ENCODE data around the gene PLS1. TPM values are rescaled to one million over a fixed set of nuclear protein-coding genes. Genes with fewer than 3 reads are reported as not detected.
"Not testable (repeated sequence)": the region's sequence is repeated elsewhere in the genome, so short reads cannot be mapped to it uniquely, and the experiment has no call there.

PLS1 gene, protein sequence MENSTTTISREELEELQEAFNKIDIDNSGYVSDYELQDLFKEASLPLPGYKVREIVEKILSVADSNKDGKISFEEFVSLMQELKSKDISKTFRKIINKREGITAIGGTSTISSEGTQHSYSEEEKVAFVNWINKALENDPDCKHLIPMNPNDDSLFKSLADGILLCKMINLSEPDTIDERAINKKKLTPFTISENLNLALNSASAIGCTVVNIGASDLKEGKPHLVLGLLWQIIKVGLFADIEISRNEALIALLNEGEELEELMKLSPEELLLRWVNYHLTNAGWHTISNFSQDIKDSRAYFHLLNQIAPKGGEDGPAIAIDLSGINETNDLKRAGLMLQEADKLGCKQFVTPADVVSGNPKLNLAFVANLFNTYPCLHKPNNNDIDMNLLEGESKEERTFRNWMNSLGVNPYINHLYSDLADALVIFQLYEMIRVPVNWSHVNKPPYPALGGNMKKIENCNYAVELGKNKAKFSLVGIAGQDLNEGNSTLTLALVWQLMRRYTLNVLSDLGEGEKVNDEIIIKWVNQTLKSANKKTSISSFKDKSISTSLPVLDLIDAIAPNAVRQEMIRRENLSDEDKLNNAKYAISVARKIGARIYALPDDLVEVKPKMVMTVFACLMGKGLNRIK
- 1.3 and 2.1 TPM in 2 replicates for total RNA-seq (2014; rRNA removed; shearing (Covaris generic); ENCODE audit: low replicate concordance)

DNA sequence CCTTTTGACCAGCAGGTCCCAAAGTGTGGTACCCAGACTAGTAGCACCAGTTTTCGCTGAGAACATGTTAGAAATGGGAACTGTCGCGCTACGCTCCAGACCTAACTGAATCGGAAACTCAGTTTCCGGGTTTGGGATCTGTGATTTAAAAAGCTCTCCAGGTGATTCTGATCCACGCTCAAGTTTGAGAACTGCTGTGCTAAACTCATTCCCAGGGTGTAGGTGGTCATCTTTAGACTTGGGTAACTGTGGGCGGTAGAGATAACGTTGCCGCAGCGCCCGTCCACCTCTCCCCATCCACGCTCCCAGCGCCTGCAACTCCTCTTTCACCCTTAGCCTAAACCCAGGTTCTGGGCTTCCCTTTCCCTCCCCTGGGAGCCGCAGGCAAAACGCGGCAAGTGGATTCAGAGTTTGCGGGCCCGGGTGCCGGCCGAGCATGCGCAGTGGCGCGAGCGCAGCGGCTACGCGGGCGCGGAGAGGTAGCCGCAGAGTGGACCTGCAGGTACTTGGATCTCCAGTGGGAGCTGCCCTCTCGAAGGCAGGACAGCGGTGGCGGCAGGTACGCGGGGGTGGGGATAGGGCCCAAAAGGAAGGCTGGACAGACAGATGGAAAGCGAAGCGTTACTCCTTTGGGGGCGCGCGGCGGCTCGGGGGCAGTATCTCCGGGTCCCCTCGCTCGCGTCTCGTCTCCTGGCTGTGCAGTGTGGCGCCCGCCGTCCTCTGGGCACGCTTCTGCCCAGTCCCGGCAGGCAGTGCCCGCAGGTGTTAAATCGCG, at the start of gene PLS1:
PLS1 (plus strand) TSS at position 443 of the 775 bp plus-strand sequence. CDS start 67,845 bp downstream, outside the sequence.
- H3K9me3 ChIP-seq, result no peaks in the 10 kb centered on the region
- H3K27me3 ChIP-seq, result no peaks in the 10 kb centered on the region
- no peaks in the 10 kb centered on the region for H3K36me3 ChIP-seq
- peak; percentile 79 for DNase-seq
- peak within 1 kb of the TSS; percentile 60 for H3K4me3 ChIP-seq

DNA sequence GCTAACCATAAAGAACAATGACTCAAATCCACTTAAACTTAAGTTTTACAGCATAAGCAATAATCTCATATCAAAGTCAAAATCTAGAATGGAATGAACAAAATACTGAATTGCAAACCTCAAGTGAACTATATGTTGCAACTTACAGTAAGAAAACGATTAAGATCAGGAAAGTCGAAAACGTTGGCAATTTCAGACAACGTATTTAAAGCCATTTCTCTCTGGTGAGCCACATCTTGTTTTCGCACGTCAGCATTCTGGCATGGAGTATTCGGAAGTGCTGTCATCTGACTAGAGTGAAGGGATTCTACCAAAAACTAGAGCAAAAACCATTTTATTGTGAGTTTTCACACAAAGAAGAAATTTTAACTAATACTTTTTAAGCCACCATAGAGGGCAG, 46.2 kb upstream of the PLS1 start:
- Histone ChIP-seq H3K36me3 (peaks cover 79% of the 10 kb centered on the region), H3K4me3 (no peak overlapping the region), H3K27me3 (no peaks in the 10 kb centered on the region), H3K9me3 (no peaks in the 10 kb centered on the region)
- DNase-seq, result no peak

DNA sequence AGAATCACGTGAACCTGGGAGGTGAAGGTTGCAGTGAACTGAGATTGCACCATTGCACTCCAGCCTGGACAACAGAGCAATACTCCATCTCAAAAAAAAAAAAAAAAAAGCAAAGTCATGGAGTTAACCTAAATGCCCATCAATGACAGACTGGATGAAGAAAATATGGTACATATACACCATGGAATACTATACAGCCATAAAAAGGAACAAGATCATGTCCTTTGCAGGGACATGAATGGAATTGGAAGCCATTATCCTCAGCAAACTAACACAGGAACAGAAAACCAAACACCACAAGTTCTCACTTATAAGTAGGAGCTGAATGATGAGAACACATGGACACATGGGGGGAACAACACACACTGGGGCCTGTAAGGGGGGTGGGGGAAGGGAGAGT, 43.6 kb upstream of the PLS1 start:
- H3K27me3 ChIP-seq, H3K9me3 ChIP-seq, DNase-seq, H3K4me3 ChIP-seq: not testable (repeated sequence)
- H3K36me3 ChIP-seq, result peaks cover 73% of the 10 kb centered on the region

DNA sequence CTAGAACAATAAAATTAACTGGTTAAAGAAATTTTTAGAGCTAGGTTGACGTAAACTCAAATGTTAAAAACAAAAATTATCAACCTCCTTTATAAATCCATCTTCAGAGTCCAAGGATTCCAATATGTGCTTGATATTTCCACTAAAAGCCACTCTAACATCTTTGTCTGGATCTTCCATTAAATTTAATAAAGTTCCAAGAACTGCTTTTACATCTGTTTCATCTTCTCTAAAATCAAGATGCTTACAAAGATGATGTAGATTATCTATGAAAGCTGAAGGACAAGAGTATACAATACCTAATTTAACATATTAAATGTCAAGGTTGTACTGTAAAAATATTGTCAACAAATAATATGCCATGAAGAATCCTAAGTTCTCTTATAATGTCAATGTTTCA, 42.5 kb upstream of the PLS1 start:
- Histone ChIP-seq H3K4me3 (no peak overlapping the region), H3K9me3 (no peaks in the 10 kb centered on the region), H3K36me3 (peaks cover 71% of the 10 kb centered on the region), H3K27me3 (no peaks in the 10 kb centered on the region)
- no peak for DNase-seq

DNA sequence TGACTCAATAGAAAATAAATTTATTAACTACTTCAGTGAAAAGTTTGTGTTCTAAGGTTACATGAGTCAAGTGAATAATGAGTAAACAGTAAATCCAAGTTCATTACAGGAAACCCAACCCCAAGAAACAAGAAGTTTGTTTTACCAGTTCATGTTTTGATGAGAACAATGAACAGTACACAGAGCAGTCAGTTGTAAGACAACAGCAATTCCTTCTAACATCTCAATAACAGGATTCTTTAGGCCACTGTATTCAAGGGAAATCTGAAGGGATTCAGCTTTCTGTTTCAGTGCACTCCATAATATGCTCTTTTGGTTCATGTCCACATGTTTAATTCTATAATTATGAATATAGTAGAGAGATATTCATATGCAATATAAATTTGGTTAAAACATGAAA, 36.1 kb upstream of the PLS1 start:
- no peaks in the 10 kb centered on the region for H3K9me3 ChIP-seq
- H3K27me3 ChIP-seq, result no peaks in the 10 kb centered on the region
- H3K4me3 ChIP-seq, result no peak overlapping the region
- no peak for DNase-seq
- peaks cover 54% of the 10 kb centered on the region for H3K36me3 ChIP-seq

DNA sequence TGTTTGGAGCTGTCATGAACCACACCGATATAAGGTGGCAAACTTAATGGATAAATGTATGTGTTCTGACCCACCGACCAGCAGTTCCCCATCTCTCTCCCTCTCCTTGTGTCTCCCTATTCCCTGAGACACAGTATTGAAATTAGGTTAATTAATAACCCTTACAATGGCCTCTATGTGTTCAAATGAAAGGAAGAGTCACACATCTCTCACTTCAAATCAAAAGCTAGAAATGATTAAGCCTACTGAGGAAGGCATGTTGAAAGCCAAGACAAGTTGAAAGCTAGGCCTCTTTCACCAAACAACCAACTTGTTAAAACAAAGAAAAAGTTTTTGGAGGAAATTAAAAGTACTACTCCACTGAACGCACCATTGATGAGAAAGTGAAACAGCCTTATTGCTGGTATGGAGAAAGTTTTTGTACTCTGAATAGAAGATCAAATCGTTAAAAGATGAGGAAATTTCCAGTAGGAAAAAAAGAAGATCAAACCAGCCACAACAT, 32.6 kb upstream of the PLS1 start:
- H3K36me3 ChIP-seq, result peaks cover 47% of the 10 kb centered on the region
- no peak for DNase-seq
- H3K4me3 ChIP-seq, result no peak overlapping the region
- H3K9me3 ChIP-seq, result no peaks in the 10 kb centered on the region
- no peaks in the 10 kb centered on the region for H3K27me3 ChIP-seq

DNA sequence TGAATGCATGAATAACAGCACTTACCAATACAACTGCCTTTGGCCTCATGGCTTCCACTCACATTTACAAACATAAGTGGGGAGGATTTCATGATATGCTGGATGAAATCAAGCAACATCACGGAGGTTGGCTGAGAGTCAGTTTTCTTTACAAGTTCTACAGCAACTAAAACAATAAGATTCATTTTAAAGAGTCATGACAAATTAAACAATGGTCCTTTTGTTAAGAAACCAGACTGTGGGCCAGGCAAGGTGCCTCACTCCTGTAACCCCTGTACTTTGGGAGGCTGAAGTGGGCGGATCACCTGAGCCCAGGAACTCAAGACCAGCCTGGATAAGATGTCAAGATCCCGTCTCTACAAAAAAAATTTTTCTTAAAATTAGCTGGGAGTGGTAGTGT, 30.1 kb upstream of the PLS1 start:
- no peak for DNase-seq
- Histone ChIP-seq H3K27me3 (no peaks in the 10 kb centered on the region), H3K9me3 (no peaks in the 10 kb centered on the region), H3K4me3 (no peak overlapping the region), H3K36me3 (peaks cover 42% of the 10 kb centered on the region)

DNA sequence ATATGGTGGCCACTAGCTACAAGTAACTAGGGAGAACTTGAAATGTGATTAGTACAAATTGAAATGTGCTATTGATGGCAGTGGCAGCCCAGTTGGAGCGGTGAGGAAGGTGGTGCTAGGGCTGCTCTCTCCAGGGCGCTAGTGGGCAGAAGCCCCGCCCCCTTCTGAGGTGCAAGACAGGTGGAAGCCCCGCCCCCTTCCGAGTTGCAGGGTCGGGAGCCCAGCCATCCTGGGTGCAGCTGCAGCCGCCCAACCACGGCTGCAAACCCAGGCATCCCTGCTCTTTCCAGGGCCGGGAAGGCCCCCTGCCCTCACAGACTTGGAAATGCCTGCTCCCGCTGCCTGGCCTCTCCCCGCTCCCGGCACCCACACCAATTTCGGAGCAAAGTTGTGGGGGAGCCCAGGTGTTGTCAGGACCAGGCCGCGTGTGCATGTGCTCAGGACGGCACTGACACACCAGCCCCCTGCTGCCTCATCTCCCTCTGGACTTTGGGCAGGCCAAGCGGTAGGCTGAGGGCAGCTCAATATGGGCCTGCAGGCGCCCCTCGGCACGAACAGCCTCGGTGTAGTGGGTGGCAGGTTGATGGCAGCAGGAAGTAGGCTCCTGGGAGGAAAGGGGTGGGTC, 27.7 kb upstream of the PLS1 start:
- DNase-seq, result no peak

DNA sequence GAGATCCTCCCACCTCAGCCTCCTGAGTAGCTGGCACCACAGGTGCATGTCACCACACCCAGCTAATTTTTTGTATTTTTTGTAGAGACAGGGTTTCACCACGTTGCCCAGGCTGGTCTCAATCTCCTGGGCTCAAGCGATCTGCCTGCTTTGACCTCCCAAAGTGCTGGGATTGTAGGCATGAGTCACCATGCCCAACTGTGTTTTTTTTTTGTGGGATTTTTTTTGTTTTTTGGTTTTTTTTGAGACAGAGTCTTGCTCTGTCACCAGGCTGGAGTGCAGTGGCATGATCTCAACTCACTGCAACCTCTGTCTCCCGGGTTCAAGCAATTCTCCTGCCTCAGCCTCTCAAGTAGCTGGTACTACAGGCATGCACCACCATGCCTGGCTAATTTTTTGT, 26.8 kb upstream of the PLS1 start:
- not testable (repeated sequence) for DNase-seq, H3K27me3 ChIP-seq, H3K9me3 ChIP-seq, H3K4me3 ChIP-seq
- H3K36me3 ChIP-seq, result peaks cover 39% of the 10 kb centered on the region

More for the DNA sequence above, 27.7 kb upstream of the PLS1 start:
- no peaks in the 10 kb centered on the region for H3K9me3 ChIP-seq
- no peaks in the 10 kb centered on the region for H3K27me3 ChIP-seq
- no peak overlapping the region for H3K4me3 ChIP-seq
- H3K36me3 ChIP-seq, result peaks cover 48% of the 10 kb centered on the region

DNA sequence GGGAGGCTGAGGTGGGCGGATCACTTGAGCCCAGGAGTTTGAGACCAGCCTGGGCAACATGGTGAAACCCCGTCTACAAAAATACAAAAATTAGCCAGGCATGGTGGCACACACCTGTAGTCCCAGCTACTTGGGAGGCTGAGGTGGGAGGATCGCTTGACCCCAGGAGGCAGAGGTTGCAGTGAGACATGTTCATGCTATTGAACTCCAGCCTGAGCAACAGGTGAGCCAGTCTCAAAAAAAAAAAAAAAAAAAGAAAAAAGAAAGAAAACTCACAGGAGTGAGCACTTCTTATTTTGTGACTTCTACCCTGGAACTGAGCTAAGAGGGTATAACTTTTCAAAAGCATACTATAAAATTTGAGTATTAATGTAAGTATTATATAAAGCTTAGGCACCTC, 22.0 kb upstream of the PLS1 start:
- not testable (repeated sequence) for H3K4me3 ChIP-seq, H3K27me3 ChIP-seq, DNase-seq, H3K9me3 ChIP-seq
- peaks cover 31% of the 10 kb centered on the region for H3K36me3 ChIP-seq

DNA sequence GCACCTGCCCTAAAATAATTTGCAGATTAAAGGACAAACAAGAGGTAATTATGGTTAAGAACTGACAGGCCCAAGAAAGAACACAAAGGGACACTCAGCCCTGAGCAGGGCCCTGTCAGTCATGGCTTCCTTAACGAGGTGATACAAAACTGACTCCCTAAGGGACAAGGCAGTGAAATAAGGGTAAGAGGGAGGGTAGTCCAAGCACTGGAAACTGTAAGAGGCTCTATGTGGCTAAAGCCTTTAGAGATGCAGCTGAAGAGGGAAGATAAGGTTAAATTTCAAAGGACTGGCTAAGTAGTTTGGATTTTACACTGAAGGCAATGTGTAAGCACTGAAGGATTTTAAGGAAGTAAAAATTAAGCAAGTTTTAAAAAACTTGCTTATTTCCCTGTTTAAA, 21.5 kb upstream of the PLS1 start:
- Histone ChIP-seq H3K36me3 (peaks cover 31% of the 10 kb centered on the region), H3K9me3 (no peaks in the 10 kb centered on the region)

DNA sequence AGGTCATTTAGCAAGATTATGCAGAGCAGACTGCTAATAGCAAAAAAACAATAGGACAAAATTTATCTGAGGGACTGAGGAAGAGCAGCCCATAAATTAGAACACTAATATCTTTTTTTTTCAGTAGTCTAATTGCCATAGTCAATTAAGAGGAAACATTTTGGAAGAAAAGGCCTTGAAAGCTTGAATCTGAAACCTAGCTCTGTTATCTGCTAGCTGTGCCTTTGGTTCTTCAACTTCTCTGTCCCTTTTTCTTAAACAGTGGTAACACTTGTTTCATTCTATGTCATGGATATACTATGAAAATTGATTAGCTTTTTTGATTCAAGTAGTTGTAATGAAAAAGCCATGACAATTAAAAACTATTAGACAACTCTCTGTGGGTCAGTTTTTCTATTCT, 19.4 kb upstream of the PLS1 start:
- Histone ChIP-seq H3K9me3 (no peaks in the 10 kb centered on the region), H3K27me3 (no peaks in the 10 kb centered on the region; the same call in 1 of the 2 replicates), H3K36me3 (peaks cover 11% of the 10 kb centered on the region), H3K4me3 (peak overlapping the region; percentile 83)
- DNase-seq, result no peak

More for the DNA sequence above, 21.5 kb upstream of the PLS1 start:
- H3K4me3 ChIP-seq, result no peak overlapping the region
- no peak for DNase-seq
- no peaks in the 10 kb centered on the region for H3K27me3 ChIP-seq

DNA sequence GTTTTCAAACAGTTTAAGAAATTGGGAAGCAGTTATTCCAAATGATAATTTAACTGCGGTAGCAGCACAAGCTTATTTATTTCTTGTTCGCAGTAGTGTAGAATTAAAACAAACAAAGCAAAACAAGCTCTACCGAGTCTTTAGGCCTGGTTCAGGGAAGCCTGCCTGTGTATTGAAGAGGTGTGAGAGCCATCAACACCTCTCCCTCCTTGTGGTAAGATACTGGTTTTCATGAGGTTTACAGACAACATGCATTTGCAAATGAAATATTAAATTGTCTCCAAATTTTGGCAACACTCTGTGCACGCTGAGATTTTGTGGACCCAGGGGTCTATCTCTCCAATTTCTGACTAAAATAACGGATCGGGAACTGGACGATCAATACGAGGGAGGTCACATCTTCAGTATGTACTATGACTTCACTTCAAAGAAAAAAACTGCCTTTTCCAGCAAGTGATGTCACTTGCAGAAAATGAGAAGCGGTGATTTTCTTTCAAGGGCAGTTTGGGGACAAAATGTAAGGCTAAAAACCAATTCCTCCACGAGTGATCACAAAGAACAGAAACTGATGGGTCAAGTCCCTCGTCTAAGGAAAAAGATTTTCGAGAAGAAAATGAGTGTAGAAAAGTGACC, 18.4 kb upstream of the PLS1 start:
- Histone ChIP-seq H3K9me3 (no peaks in the 10 kb centered on the region), H3K36me3 (peaks cover 9% of the 10 kb centered on the region; the same call in 1 of the 2 replicates), H3K4me3 (peak overlapping the region; percentile 83), H3K27me3 (no peaks in the 10 kb centered on the region; the same call in 1 of the 2 replicates)
- DNase-seq, result no peak

DNA sequence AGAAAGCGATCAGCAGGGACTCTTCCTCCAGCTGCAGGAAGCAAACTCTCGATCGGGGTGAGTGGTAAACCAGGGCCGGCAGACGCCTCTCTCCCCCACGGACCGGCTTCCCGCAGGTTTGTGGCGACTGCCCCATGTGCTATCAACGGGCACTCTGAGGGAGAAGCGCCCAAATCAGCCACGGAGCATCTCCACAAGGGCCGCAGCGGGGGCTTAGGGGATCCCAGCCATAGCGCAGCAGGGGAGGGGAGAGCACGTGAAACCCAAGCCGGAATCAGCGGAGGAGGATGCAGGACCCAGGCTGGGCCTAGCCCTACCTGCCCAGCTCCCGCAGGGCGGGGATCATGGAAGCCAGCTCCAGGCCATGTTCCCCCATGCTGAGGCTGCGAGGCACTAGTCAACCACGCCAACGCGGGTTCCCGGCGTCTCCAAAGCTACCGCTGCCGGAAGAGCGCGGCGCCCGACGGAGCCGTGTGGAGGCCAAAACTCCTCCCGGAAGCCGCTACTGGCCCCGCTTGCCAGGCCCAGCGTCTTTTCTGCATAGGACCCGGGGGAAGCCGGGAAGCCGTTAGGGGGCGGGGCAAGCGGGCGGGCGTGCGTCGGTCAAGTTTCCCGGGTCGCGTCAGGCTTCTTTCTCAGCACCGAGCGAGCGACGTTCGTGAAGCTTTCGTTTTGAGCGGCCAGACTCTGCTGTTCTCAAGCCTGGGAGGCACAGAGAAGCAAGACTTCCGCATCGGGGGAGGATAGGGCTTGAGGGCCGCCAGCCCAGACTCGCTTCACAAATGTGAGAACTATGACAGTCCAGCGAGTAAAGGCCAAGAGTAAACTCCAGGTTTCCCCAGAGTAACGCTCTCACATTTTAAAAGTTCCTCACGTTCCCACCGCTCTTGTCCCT, 17.6 kb upstream of the PLS1 start, which contains the start of gene ATR:
ATR (minus strand) TSS at position 405 of the 895 bp plus-strand sequence; CDS start at position 376, 29 bp downstream.
- peak within 1 kb of the TSS; percentile 83 for H3K4me3 ChIP-seq
- peaks cover 2% of the 10 kb centered on the region; the same call in 1 of the 2 replicates for H3K27me3 ChIP-seq
- DNase-seq, result peak; percentile 99
- no peaks in the 10 kb centered on the region for H3K9me3 ChIP-seq
- peaks cover 9% of the 10 kb centered on the region; the same call in 1 of the 2 replicates for H3K36me3 ChIP-seq

DNA sequence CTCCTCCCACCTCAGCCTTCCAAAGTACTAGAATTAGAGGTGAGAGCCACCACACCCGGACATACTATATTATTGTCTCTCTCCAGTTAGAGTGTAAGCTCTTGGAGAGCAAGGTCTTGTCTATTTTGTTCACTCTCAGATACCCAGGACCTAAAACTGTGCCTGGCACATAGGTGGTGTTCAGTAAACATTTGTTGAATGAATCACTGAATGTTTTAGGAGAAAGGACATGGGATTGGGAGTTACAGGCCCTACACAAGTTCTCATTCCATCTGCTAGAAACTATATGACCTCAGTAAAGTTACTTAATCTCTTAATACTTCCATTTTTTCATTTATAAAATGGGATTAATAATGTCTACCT, 16.2 kb upstream of the PLS1 start:
- no peak overlapping the region for H3K4me3 ChIP-seq
- DNase-seq, result no peak

More for the DNA sequence above, 16.2 kb upstream of the PLS1 start:
- Histone ChIP-seq H3K36me3 (peaks cover 9% of the 10 kb centered on the region; the same call in 1 of the 2 replicates), H3K27me3 (peaks cover 2% of the 10 kb centered on the region; the same call in 1 of the 2 replicates), H3K9me3 (no peaks in the 10 kb centered on the region)
